Lower leg skin (tissue), 4 donors: ENCODE measurements around the gene LRRIQ1. TPM values are rescaled to one million over a fixed set of nuclear protein-coding genes. Genes with fewer than 3 reads are reported as not detected.

Source experiments
- DNase-seq, 2 donors: peaks; one replicate each; pipeline ENCODE4 v3.0.0-alpha.2; 2019; ENCODE audit warnings: low spot score in 2 of 2
- H3K4me3 ChIP-seq: fragments of 200-600 bp; sonication (generic); 2 replicates; pipeline ENCODE4 v1.5.1; 2017; ENCODE audit warnings: mild to moderate bottlenecking, low read depth; ENCODE audit not compliant: poor library complexity, severe bottlenecking
- POLR2A ChIP-seq, 2 donors: fragments of 450-650 bp; IDR thresholded peaks; one replicate each; pipeline ENCODE4 v1.6.1; 2016 to 2017; ENCODE audit warnings: antibody characterized with exemption in 2 of 2, mild to moderate bottlenecking in 1 of 2, moderate library complexity in 1 of 2
- WGBS, 2 donors: methylation state at CpG; one replicate each; pipeline ENCODE4 v1.1.5; 2018; 5-methylcytosine and 5-hydroxymethylcytosine counted together
- intact Hi-C: fragments of 100-400 bp; cut with DNase I; formaldehyde crosslinking; loops from one replicate; pipeline ENCODE4 v1.15.0; 2023; ENCODE audit warnings: low total_unique reads
- total RNA-seq, 4 donors: library from RNA; depleted of rRNA; stranded (reverse); fragments of >200 nt; gene quantifications; one replicate each; pipeline ENCODE4 v1.1.0, GENCODE V29; 2016
- TF ChIP-seq, protein P1 (sequence below), 3 donors: fragments of 450-650 bp; IDR thresholded peaks; one replicate each; pipeline ENCODE4 v1.5.1; 2016; ENCODE audit warnings: antibody characterized with exemption in 3 of 3, mild to moderate bottlenecking in 3 of 3, moderate library complexity in 2 of 3

The LRRIQ1 gene
- total RNA-seq, 4 donors from 2014 or later: not detected

DNA sequence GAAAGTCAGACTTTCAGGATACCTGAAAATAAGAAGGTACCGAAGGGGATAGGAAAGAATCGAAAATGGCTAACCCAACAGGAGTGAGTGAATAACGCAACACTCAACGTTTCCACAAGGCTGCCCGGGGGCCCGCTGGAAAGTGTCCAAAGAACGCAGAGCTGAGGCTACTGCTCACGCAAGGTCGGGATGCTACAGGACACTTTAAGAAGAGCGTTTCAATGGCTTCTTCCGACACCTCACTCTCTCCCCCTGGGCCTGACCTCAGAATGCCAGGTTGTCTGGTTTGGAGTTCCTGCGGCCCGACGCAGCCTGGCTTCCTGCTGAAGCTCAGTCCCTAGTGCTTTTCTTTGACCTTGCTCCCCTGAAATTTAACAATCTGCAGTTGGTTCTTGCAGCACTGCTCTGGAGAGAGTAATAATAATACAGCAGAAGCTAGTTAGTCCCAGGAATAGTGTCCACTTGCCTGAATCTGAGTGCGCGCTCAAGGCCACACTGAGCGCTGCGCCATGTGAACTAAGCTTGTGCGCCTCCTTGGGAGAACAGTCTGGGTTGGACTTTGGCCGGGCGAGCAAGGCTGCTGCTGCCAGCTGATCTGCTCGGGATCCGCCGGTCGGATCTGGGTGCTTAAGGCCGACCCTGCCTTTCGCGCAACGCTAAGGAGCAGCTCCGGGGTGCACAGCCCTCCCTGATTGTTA, 241.9 kb downstream of the LRRIQ1 start:
- no peak overlapping the region for H3K4me3 ChIP-seq
- TF ChIP-seq, protein P1, sequence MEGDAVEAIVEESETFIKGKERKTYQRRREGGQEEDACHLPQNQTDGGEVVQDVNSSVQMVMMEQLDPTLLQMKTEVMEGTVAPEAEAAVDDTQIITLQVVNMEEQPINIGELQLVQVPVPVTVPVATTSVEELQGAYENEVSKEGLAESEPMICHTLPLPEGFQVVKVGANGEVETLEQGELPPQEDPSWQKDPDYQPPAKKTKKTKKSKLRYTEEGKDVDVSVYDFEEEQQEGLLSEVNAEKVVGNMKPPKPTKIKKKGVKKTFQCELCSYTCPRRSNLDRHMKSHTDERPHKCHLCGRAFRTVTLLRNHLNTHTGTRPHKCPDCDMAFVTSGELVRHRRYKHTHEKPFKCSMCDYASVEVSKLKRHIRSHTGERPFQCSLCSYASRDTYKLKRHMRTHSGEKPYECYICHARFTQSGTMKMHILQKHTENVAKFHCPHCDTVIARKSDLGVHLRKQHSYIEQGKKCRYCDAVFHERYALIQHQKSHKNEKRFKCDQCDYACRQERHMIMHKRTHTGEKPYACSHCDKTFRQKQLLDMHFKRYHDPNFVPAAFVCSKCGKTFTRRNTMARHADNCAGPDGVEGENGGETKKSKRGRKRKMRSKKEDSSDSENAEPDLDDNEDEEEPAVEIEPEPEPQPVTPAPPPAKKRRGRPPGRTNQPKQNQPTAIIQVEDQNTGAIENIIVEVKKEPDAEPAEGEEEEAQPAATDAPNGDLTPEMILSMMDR (IDR thresholded peaks at IDR 0.05): no peak
- TF ChIP-seq POLR2A (IDR thresholded peaks at IDR 0.05): no peak
- intact Hi-C loops: no loop called here
- DNase-seq: peak in 1 of 2 donors; percentile 75
- 31 to 40% methylated on average over 24 to 30 of the region's 30 CpGs for WGBS, 2 donors

DNA sequence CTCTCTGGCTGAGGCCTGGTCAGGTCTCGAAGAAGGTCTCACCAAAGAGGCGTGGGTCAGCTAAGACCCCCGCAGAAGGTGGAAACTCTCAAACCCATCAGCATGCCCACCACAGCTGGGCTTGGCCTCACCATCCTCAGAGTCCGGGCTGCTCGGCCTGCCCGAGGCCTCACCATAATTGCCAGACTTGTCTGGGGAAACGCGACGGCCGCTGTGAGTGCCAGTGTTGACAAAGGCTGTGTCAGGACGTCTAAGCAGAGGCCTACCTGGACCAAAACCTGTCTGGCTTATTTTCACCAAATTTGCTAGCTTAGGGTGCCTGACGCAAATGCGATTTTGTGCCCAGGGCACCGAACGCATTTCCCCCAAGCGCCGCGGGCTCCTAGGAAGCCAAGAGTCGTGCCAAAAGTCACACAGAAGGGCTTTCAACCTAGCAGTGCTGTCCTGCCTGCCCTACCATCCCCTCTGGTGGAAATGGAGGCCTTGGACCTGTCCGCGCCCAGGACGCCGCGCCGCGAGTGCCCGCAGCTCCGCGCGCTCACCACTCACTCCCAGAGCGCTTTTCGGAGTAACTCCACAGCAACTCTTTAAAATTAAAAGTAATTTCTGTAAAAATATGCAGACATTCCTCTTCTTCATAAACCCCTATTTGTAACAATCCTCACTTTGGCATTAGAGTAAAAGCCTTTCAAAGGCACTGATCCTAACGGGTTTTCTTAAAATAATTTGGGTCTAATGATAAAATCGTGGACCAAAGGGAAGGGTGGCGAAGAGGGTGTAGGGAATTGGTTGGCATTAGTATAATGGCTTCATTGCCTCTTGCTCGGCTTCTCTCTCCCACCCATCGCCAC, 242.7 kb downstream of the LRRIQ1 start:
- TF ChIP-seq POLR2A (IDR thresholded peaks at IDR 0.05): no peak
- TF ChIP-seq, protein P1 (IDR thresholded peaks at IDR 0.05): no peak
- intact Hi-C loops: no loop called here
- WGBS, 2 donors: 37 to 43% methylated on average over 33 to 36 of the region's 37 CpGs
- no peak overlapping the region for H3K4me3 ChIP-seq
- peak in 1 of 2 donors; percentile 75 for DNase-seq

DNA sequence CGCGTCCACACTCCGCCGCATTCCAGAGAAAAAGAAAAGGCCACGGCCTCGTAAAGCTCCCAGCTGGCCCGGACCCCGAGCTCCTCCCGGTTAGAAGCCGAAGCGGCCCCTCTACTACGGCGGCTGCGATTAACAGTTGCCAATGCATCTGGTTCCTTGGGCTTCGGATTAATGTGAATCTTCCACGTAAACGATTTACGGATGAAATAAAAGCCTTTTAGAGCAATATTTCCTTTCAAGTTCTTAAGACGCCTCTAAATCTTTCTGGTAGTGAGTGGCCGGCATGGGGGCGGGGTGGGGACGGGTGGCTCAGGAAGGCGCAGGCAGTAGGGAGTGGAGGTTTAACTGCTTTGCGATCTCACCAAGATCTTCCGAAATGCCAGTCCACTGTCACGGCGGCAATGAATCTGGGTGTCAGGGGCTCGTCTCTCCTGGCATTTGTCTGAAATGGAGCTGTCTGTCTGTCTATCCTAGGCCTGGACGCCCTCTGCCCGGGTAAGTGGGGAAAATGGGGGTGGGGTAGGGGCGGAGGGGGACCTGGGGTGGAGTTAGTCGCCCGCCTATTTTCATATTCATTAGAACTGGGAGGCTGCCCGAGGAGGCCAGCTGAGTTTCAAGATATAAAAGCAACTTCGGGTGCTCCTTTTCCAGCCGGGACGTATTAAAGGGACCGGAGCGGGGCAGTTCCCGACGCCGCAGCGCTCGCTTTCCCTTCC, 243.5 kb downstream of the LRRIQ1 start:
- intact Hi-C loops: no loop called here
- 9% methylated on average over 44 of the region's 44 CpGs for WGBS, 2 donors
- peak overlapping the region; percentile 36 for H3K4me3 ChIP-seq
- TF ChIP-seq POLR2A (IDR thresholded peaks at IDR 0.05): no peak
- TF ChIP-seq, protein P1 (IDR thresholded peaks at IDR 0.05): no peak
- peak in 1 of 2 donors; percentile 87 for DNase-seq

DNA sequence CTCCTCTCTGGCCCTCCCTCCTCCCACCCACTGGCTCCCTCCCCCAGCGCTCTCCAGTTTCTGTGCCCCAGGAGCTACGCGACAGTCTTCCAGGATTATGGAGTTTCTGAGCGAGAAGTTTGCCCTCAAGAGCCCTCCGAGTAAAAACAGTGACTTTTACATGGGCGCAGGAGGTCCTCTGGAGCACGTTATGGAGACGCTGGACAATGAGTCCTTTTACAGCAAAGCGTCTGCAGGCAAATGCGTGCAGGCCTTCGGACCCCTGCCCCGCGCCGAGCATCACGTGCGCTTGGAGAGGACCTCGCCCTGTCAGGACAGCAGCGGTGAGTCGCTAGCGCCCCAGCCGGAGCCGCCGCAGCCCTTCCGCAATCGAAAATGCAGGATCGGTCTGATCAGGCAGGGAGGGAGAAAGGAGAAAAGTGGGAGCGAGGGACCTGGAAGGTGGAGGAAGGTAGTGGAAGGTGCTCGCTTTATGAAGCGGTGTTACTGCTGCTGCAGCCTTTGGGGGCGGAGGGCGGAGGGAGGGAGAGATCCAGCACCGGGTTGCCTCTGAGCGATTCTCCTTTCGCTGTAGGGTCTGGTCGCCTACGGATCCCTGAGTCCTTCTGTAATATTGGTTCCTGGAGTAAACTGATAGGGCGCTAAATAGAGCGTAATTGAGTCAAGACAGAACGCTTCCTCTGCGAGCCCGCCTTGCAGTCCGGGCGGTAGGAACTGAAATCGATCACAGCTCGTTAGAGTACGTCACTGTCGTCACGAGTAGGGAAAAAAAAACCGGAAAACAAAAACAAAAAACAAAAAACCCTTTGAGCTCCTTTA, 244.2 kb downstream of the LRRIQ1 start, which contains the start of gene ALX1:
ALX1 (plus strand) TSS at position 56 of the 819 bp plus-strand sequence; CDS start at position 98, 42 bp downstream.
- intact Hi-C loops: no loop called here
- peak within 1 kb of the TSS; percentile 36 for H3K4me3 ChIP-seq
- 1 to 4% methylated on average over 47 to 49 of the region's 49 CpGs for WGBS, 2 donors
- DNase-seq: peak in 1 of 2 donors; percentile 84
- TF ChIP-seq, protein P1 (IDR thresholded peaks at IDR 0.05): no peak
- TF ChIP-seq POLR2A (IDR thresholded peaks at IDR 0.05): no peak
